Spleen (tissue), 7 donors: ENCODE data around the gene CEP44.

Experiments used
- POLR2A ChIP-seq, 3 donors: fragments of 450-650 bp; IDR thresholded peaks; one replicate each; pipeline ENCODE4 v1.5.1; 2017; ENCODE audit warnings: antibody characterized with exemption in 3 of 3, mild to moderate bottlenecking in 1 of 3
- POLR2AphosphoS5 ChIP-seq, 3 donors: sonication (generic); formaldehyde crosslinking; IDR thresholded peaks; one replicate each; pipeline ENCODE4 v1.5.1; 2017; ENCODE audit warnings: antibody characterized with exemption in 3 of 3
- TF ChIP-seq, protein P1 (sequence below), 11 experiments: fragments of 200-600 bp in 7 of 11; fragments of 450-650 bp in 4 of 11; sonication (generic) in 4 of 11; IDR thresholded peaks in 8 of 11; conservative IDR thresholded peaks in 3 of 11; 1 replicate in 7 of 11; 2 replicates in 4 of 11; pipeline versions ENCODE4 v1.4.0 to v1.8.0; 2016 to 2021; ENCODE audit warnings: antibody characterized with exemption in 11 of 11, inconsistent platforms in 4 of 11, mild to moderate bottlenecking in 1 of 11
- donor health status: DM: no; HTN: no; CAD: no; lungs with moderate emphysema.
- donor health status: DM: no; HTN: no; CAD: no.
- donor health status: DM: no; HTN: no; CAD: no.

DNA sequence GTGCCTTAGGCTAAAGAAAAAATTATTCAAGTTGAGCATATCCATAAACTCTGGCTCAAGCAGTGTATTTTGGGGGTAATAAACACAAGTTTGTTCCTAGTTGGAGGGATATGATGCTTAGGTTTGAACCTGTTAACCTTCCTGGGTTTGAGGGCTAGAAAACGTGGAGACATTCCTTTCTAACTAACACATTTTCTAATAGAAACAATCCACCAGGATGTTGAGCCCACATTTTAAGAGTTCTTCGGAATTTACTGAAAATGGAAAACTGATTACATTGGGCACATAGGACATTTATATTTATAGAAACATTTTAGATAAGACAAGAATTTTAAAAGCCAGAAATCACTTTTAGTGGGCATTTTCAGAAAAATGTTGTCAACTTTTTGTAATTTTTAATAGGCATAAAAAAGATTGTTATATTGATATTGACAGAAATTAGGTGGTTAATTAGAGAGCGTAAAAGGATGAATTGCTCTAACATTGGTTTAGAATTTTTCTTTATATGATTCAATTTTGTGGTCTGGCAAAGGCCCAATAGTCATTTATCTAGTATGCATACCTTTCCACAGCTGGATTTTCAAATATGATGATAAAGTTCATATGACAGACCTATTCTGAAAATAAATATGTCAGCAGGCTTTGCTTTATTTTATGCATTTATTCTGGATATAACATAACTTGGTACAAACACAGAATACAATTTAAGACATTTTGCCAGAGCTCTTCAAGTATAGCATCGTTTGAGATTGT, 49.2 kb downstream of the CEP44 start:
- TF ChIP-seq, protein P1, sequence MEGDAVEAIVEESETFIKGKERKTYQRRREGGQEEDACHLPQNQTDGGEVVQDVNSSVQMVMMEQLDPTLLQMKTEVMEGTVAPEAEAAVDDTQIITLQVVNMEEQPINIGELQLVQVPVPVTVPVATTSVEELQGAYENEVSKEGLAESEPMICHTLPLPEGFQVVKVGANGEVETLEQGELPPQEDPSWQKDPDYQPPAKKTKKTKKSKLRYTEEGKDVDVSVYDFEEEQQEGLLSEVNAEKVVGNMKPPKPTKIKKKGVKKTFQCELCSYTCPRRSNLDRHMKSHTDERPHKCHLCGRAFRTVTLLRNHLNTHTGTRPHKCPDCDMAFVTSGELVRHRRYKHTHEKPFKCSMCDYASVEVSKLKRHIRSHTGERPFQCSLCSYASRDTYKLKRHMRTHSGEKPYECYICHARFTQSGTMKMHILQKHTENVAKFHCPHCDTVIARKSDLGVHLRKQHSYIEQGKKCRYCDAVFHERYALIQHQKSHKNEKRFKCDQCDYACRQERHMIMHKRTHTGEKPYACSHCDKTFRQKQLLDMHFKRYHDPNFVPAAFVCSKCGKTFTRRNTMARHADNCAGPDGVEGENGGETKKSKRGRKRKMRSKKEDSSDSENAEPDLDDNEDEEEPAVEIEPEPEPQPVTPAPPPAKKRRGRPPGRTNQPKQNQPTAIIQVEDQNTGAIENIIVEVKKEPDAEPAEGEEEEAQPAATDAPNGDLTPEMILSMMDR (IDR thresholded peaks at IDR 0.05 in 8 of 11, conservative IDR thresholded peaks at IDR 0.05 in 3 of 11) = no peak
- TF ChIP-seq POLR2A (IDR thresholded peaks at IDR 0.05) (no peak), POLR2AphosphoS5 (IDR thresholded peaks at IDR 0.05) (no peak)
